ENCODE data around the gene LRRC26. TPM values are rescaled to one million over a fixed set of nuclear protein-coding genes. Genes with fewer than 3 reads are reported as not detected.
A peak's percentile ranks its signal among the peaks of the same experiment; 100 is the strongest.

The LRRC26 gene
- total and polyA plus RNA-seq, 2 of the 13 experiments (the other 11 are each of a cell fraction or from before 2014, with no cell fraction given) = not detected

DNA sequence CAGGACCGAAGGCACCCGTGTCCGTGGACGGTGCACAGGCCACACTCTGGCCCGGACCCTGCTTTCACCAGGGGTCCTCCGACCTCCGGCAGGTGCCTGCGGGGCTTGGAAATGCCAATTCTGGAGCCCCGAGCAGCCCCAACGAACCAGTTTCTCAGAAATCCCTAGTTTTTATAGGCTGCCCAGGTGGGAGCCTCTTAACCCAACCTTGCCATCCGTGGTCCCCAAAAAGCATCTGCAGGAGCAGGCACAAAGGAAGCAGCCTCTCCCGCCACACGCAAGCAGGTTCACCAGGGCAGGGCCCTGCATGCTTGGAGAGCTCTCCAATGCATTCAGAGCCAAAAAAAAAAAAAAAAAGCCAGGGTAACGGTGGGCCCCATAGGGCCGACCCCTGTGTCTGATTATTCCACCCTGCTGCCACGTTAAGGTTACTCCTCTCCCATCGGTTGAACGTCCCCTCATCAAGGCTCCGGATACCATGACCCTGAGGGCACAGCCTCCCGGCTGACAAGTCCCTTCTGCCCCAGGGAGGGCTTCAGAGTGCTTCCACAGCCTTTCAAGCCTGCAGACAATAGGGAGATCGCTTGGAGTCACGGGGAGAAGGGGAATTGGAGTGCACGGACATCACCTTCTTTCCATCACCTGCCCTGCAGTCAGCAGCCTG, 31.5 kb upstream of the LRRC26 start (continued):
- TF ChIP-seq HNRNPL (IDR thresholded peaks at IDR 0.05; ENCODE audit: low read depth, low read length) (0 out of 2 replicates have a peak, but pooled peaks have one; percentile 0), MEF2D (CRISPR knock-in tag; IDR thresholded peaks at IDR 0.05) (peak; percentile 3; the same call in 1 of the 2 replicates), ARNT2 (CRISPR knock-in tag; IDR thresholded peaks at IDR 0.05; ENCODE audit: low read depth) (no peak; the same call in 1 of the 2 replicates), ZNF781 (CRISPR knock-in tag; IDR thresholded peaks at IDR 0.05; ENCODE audit: borderline replicate concordance, not compliant biosample characterization) (peak; percentile 8), MEIS1 (CRISPR knock-in tag; IDR thresholded peaks at IDR 0.05; ENCODE audit: borderline replicate concordance) (no peak), AKAP8 (CRISPR knock-in tag; IDR thresholded peaks at IDR 0.05) (peak; percentile 53)
- TF ChIP-seq, protein P1, sequence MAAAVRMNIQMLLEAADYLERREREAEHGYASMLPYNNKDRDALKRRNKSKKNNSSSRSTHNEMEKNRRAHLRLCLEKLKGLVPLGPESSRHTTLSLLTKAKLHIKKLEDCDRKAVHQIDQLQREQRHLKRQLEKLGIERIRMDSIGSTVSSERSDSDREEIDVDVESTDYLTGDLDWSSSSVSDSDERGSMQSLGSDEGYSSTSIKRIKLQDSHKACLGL (CRISPR knock-in tag; IDR thresholded peaks at IDR 0.05) = 0 out of 2 replicates have a peak, but pooled peaks have one; percentile 8
- TF ChIP-seq, protein P2, sequence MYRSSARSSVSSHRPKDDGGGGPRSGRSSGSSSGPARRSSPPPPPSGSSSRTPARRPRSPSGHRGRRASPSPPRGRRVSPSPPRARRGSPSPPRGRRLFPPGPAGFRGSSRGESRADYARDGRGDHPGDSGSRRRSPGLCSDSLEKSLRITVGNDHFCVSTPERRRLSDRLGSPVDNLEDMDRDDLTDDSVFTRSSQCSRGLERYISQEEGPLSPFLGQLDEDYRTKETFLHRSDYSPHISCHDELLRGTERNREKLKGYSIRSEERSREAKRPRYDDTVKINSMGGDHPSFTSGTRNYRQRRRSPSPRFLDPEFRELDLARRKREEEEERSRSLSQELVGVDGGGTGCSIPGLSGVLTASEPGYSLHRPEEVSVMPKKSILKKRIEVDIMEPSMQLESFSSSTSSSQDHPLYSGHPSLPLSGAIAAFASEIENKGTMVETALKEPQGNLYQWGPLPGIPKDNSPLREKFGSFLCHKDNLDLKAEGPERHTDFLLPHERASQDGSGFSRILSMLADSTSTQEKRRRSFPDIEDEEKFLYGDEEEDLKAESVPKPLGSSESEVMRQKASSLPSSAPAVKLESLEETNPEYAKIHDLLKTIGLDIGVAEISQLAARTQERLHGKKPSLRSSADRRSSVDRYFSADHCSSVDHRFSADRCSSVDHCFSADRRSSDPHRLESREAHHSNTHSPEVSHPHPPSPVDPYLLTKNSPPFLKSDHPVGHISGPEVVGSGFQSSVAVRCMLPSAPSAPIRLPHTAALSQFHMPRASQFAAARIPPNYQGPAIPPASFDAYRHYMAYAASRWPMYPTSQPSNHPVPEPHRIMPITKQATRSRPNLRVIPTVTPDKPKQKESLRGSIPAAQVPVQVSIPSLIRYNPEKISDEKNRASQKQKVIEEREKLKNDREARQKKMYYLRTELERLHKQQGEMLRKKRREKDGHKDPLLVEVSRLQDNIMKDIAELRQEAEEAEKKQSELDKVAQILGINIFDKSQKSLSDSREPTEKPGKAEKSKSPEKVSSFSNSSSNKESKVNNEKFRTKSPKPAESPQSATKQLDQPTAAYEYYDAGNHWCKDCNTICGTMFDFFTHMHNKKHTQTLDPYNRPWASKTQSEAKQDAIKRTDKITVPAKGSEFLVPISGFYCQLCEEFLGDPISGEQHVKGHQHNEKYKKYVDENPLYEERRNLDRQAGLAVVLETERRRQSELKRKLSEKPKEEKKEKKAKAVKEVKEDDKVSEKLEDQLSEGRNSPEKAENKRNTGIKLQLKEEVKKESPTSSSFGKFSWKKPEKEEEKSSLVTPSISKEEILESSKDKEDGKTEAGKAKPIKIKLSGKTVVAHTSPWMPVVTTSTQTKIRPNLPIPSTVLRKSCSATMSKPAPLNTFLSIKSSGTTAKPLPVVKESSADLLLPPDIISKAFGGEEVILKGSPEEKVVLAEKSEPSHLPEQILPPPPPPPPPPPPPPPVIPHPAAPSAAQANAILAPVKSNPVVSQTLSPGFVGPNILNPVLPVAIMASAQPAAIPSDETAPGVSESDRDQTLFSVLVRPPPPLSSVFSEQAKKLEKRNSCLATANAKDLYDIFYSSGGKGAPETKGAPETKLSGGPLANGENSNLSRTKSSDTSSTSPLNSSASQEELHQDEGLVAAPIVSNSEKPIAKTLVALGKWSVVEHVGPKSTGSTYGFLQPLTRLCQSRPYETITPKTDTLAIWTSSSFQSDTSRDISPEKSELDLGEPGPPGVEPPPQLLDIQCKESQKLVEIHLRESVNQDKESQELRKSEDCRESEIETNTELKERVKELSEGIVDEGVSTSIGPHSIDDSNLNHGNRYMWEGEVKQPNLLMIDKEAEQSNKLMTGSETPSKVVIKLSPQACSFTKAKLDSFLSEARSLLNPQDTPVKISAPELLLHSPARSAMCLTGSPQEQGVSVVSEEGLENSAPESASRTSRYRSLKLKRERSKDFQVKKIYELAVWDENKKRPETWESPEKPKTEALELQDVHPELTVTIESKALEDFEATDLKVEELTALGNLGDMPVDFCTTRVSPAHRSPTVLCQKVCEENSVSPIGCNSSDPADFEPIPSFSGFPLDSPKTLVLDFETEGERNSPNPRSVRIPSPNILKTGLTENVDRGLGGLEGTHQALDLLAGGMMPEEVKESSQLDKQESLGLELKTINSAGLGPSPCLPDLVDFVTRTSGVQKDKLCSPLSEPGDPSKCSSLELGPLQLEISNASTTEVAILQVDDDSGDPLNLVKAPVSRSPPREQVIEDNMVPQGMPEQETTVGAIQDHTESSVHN (CRISPR knock-in tag; IDR thresholded peaks at IDR 0.05) = no peak
- TF ChIP-seq, protein P3, sequence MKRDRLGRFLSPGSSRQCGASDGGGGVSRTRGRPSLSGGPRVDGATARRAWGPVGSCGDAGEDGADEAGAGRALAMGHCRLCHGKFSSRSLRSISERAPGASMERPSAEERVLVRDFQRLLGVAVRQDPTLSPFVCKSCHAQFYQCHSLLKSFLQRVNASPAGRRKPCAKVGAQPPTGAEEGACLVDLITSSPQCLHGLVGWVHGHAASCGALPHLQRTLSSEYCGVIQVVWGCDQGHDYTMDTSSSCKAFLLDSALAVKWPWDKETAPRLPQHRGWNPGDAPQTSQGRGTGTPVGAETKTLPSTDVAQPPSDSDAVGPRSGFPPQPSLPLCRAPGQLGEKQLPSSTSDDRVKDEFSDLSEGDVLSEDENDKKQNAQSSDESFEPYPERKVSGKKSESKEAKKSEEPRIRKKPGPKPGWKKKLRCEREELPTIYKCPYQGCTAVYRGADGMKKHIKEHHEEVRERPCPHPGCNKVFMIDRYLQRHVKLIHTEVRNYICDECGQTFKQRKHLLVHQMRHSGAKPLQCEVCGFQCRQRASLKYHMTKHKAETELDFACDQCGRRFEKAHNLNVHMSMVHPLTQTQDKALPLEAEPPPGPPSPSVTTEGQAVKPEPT (CRISPR knock-in tag; IDR thresholded peaks at IDR 0.05; ENCODE audit: low read depth) = no peak
- TF ChIP-seq, protein P4, sequence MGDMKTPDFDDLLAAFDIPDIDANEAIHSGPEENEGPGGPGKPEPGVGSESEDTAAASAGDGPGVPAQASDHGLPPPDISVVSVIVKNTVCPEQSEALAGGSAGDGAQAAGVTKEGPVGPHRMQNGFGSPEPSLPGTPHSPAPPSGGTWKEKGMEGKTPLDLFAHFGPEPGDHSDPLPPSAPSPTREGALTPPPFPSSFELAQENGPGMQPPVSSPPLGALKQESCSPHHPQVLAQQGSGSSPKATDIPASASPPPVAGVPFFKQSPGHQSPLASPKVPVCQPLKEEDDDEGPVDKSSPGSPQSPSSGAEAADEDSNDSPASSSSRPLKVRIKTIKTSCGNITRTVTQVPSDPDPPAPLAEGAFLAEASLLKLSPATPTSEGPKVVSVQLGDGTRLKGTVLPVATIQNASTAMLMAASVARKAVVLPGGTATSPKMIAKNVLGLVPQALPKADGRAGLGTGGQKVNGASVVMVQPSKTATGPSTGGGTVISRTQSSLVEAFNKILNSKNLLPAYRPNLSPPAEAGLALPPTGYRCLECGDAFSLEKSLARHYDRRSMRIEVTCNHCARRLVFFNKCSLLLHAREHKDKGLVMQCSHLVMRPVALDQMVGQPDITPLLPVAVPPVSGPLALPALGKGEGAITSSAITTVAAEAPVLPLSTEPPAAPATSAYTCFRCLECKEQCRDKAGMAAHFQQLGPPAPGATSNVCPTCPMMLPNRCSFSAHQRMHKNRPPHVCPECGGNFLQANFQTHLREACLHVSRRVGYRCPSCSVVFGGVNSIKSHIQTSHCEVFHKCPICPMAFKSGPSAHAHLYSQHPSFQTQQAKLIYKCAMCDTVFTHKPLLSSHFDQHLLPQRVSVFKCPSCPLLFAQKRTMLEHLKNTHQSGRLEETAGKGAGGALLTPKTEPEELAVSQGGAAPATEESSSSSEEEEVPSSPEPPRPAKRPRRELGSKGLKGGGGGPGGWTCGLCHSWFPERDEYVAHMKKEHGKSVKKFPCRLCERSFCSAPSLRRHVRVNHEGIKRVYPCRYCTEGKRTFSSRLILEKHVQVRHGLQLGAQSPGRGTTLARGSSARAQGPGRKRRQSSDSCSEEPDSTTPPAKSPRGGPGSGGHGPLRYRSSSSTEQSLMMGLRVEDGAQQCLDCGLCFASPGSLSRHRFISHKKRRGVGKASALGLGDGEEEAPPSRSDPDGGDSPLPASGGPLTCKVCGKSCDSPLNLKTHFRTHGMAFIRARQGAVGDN (CRISPR knock-in tag; IDR thresholded peaks at IDR 0.05) = peak; percentile 54; the same call in 1 of the 2 replicates

Data from HepG2 (cell line).